ENCODE measurements around the gene UBA6. TPM values are rescaled to one million over a fixed set of nuclear protein-coding genes. Genes with fewer than 3 reads are reported as not detected.

Gene UBA6
- total and polyA plus RNA-seq, 9 of the 15 experiments (the other 6 are each of a cell fraction or from before 2014, with no cell fraction given): 22.9 to 139 (median 94.6) TPM

DNA sequence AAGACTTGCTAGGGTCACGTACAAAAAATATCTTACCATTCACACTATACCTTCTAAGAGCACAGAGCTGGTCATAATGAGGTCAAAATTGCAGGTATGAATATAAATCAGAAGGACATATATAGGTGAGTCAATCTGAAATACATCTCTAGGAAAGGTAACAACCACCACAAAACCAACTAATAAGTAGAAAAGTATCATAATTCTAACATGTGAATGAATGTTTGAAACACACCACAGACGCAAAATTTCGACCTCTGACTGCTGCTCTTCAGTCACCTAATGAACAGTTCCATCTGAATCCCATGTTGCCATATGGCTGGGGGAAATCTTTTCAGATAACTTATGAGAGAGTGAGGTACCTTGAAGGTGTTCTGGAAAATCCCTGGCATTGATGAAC, 120.4 kb downstream of the UBA6 start:
- DNase-seq (ENCODE audit: extremely low read depth in 1 of 4, low spot score in 3 of 4) (no peak), FAIRE-seq (no peak), ATAC-seq (no peak)
- Histone ChIP-seq H3K4me2 (ENCODE audit: insufficient read depth, low read length) (no peak overlapping the region), H3K4me3 (no peak overlapping the region), H2AFZ (ENCODE audit: low read depth, low read length) (no peak overlapping the region), H3K4me1 (replicated peaks in 1 of 2; ENCODE audit: control insufficient read depth in 2 of 2, insufficient read depth in 2 of 2, low read length in 2 of 2) (peaks cover 3 to 16% of the 10 kb centered on the region in 2 experiments; a peak in 2 of 5 replicates), H3K9me3 (replicated peaks; ENCODE audit: control insufficient read depth, insufficient read depth, low read depth, low read length) (no peaks in the 10 kb centered on the region; the same call in 1 of the 2 replicates), H4K20me1 (replicated peaks; ENCODE audit: control insufficient read depth, insufficient read depth, low read length) (no peaks in the 10 kb centered on the region), H3K27me3 (ENCODE audit: control insufficient read depth in 2 of 2, insufficient read depth in 2 of 2, low read length in 2 of 2) (no peaks in the 10 kb centered on the region), H3K9ac (ENCODE audit: insufficient read depth in 1 of 2, low read depth in 2 of 2, low read length in 2 of 2) (no peak overlapping the region), H3K36me3 (ENCODE audit: control insufficient read depth, insufficient read depth, low read length) (no peaks in the 10 kb centered on the region; the same call in 2 of the 3 replicates), H3K27ac (ENCODE audit: extremely low read depth, low read depth, low read length) (no peak overlapping the region), H3K9me1 (ENCODE audit: control insufficient read depth, insufficient read depth, low read length) (no peaks in the 10 kb centered on the region), H3K79me2 (ENCODE audit: control insufficient read depth, insufficient read depth, low read length) (no peaks in the 10 kb centered on the region)
- in situ Hi-C loops (cut with MboI) (no loop called here), intact Hi-C loops (cut with micrococcal nuclease) (no loop called here)
- CTCF ChIA-PET (ENCODE audit: low intra/inter-chr PET ratio): no interaction called here
- WGBS (ENCODE audit: insufficient coverage, low coverage, missing lambda C conversion rate): 85% methylated on average over 3 of the region's 3 CpGs
- BruUV-seq (replicated peaks): no TSS peak
- POLR2A ChIA-PET: interaction anchor here (1.0 to 1.4 kb wide), 2 partner anchors 11 to 35 kb away, joined by 3 to 6 read pairs; partner anchors contain the start of gene CENPC
- TF ChIP-seq MAFF (IDR thresholded peaks at IDR 0.05; ENCODE audit: low read length) (no peak), PHB (CRISPR knock-in tag; IDR thresholded peaks at IDR 0.05) (no peak), HSF4 (CRISPR knock-in tag; IDR thresholded peaks at IDR 0.05; ENCODE audit: borderline replicate concordance) (no peak), YY1 (IDR thresholded peaks at IDR 0.05; ENCODE audit: borderline replicate concordance in 1 of 3, control insufficient read depth in 1 of 3, extremely low read depth in 1 of 3, insufficient read depth in 3 of 3, insufficient read length in 1 of 3, insufficient replicate concordance in 2 of 3, low read depth in 1 of 3, low read length in 2 of 3) (no peak), HNRNPH1 (optimal IDR thresholded peaks at IDR 0.05; ENCODE audit: low read depth, low read length) (no peak), PTTG1 (tag; IDR thresholded peaks at IDR 0.05; ENCODE audit: low read depth) (no peak), PCBP1 (IDR thresholded peaks at IDR 0.05; ENCODE audit: low read depth, low read length, poor library complexity, severe bottlenecking) (no peak), RBFOX2 (IDR thresholded peaks at IDR 0.05; ENCODE audit: low read depth, low read length) (no peak), SMAD3 (CRISPR knock-in tag; conservative IDR thresholded peaks at IDR 0.05) (no peak), CC2D1A (IDR thresholded peaks at IDR 0.05) (no peak), CBX3 (IDR thresholded peaks at IDR 0.05; ENCODE audit: borderline replicate concordance in 1 of 2, low read length in 2 of 2) (no peak)
- TF ChIP-seq, protein P1, sequence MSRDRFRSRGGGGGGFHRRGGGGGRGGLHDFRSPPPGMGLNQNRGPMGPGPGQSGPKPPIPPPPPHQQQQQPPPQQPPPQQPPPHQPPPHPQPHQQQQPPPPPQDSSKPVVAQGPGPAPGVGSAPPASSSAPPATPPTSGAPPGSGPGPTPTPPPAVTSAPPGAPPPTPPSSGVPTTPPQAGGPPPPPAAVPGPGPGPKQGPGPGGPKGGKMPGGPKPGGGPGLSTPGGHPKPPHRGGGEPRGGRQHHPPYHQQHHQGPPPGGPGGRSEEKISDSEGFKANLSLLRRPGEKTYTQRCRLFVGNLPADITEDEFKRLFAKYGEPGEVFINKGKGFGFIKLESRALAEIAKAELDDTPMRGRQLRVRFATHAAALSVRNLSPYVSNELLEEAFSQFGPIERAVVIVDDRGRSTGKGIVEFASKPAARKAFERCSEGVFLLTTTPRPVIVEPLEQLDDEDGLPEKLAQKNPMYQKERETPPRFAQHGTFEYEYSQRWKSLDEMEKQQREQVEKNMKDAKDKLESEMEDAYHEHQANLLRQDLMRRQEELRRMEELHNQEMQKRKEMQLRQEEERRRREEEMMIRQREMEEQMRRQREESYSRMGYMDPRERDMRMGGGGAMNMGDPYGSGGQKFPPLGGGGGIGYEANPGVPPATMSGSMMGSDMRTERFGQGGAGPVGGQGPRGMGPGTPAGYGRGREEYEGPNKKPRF (IDR thresholded peaks at IDR 0.05; ENCODE audit: low read depth, low read length): no peak
- TF ChIP-seq, protein P2, sequence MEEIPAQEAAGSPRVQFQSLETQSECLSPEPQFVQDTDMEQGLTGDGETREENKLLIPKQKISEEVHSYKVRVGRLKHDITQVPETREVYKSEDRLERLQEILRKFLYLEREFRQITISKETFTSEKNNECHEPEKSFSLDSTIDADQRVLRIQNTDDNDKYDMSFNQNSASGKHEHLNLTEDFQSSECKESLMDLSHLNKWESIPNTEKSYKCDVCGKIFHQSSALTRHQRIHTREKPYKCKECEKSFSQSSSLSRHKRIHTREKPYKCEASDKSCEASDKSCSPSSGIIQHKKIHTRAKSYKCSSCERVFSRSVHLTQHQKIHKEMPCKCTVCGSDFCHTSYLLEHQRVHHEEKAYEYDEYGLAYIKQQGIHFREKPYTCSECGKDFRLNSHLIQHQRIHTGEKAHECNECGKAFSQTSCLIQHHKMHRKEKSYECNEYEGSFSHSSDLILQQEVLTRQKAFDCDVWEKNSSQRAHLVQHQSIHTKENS (CRISPR knock-in tag; IDR thresholded peaks at IDR 0.05): no peak
- TF ChIP-seq, protein P3, sequence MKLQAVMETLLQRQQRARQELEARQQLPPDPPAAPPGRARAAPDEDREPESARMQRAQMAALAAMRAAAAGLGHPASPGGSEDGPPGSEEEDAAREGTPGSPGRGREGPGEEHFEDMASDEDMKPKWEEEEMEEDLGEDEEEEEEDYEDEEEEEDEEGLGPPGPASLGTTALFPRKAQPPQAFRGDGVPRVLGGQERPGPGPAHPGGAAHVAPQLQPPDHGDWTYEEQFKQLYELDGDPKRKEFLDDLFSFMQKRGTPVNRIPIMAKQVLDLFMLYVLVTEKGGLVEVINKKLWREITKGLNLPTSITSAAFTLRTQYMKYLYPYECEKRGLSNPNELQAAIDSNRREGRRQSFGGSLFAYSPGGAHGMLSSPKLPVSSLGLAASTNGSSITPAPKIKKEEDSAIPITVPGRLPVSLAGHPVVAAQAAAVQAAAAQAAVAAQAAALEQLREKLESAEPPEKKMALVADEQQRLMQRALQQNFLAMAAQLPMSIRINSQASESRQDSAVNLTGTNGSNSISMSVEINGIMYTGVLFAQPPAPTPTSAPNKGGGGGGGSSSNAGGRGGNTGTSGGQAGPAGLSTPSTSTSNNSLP (IDR thresholded peaks at IDR 0.05; ENCODE audit: borderline replicate concordance, low read depth, low read length): no peak
- TF ChIP-seq, protein P4, sequence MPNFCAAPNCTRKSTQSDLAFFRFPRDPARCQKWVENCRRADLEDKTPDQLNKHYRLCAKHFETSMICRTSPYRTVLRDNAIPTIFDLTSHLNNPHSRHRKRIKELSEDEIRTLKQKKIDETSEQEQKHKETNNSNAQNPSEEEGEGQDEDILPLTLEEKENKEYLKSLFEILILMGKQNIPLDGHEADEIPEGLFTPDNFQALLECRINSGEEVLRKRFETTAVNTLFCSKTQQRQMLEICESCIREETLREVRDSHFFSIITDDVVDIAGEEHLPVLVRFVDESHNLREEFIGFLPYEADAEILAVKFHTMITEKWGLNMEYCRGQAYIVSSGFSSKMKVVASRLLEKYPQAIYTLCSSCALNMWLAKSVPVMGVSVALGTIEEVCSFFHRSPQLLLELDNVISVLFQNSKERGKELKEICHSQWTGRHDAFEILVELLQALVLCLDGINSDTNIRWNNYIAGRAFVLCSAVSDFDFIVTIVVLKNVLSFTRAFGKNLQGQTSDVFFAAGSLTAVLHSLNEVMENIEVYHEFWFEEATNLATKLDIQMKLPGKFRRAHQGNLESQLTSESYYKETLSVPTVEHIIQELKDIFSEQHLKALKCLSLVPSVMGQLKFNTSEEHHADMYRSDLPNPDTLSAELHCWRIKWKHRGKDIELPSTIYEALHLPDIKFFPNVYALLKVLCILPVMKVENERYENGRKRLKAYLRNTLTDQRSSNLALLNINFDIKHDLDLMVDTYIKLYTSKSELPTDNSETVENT (CRISPR knock-in tag; IDR thresholded peaks at IDR 0.05): no peak

Data from K562 (cell line).